Measurements from ENCODE around the gene CDH13.
A peak's percentile ranks its signal among the peaks of the same experiment; 100 is the strongest.

The CDH13 gene

DNA sequence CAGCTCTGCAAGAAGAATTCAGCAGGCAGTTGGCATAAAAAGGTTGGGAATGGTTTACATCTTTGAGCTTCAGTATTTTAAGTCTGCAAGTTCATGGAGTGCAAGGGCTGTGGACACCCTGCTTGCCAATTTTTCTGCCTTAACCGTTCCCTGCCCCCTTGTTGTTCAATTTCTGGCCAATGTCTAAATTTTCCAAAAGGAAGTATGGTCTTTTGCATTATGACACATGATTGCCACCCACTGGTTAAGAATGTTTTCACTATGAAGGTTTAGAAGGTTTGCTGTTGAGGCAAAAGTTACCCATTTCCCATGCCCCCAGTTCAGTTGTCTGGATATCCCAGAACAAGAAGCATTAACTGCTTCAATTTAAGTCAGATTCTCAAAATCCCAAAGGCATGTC is 441.9 kb downstream of the CDH13 start:
- peak; percentile 44 for DNase-seq

DNA sequence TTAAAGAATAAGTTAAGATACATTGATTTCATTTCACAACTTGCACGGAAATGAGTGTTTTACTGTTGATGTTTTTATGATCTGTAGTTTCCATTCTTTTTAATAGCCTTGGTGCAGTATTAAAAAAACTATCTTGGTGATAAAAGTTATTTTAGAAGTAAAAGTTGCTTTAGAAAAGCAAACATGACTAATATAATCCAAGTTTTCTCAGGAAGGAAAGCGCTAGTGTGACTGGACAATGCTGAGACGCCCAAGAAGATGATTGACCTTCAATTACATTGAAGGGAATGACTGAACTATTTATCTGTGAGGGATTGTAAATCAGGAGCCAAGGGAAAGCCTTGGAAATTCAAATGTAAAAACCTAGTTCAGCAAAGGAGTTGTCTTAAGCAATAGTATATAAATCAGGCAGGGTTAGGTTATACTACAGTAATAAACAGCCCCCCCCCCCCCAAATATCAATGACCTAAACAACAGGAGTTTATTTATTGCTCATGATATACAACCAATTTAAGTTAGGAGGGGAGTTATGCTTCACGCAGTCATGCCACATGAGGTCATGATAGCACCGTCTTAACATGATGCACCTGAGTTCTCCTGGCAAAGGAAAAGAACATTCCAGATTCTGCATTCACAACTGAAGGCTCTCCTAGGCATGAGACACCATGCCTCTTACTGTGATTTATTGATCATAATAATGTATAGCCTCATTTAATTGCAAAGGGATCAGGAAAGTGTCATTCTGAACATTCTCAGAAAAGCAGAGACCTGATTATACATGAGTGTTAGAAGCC is 443.8 kb downstream of the CDH13 start:
- DNase-seq = no peak

DNA sequence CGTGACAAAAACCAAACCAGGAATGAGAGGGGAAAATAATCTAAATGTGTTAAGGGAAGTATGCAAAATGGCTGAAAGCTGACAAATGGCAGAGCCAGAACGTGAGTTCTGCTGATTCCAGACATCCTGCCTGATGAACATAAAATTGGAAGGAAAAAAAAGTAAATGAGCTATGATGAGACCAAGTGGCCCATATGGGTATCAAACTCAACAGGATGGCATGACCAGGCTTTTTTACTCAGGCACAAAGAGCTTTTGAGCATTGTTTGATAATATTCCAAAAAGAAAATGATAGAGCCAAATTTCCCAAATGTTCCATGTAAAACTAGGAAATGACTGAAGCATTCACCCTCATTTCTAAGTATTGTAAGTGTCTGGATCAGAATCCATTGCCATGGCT is 449.2 kb downstream of the CDH13 start:
- no peak for DNase-seq

DNA sequence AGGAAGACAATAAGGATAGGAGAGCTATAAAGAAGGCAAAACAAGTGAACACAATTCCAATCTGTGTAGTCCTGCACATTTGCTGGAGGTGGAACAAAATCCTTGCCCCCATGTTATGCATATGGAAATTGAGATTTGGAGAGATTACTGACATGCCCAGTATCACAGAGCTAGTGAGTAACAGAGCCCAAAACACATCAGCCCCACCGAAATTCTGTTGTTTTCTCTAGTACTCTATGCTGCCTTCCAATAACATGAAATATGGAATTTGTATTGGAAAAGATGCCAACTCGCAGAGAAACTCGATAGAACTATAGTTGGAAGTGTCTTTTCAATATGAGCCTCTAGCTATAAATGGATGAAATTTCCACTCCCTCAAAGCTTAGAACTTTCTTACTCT is 456.6 kb downstream of the CDH13 start:
- DNase-seq = no peak

DNA sequence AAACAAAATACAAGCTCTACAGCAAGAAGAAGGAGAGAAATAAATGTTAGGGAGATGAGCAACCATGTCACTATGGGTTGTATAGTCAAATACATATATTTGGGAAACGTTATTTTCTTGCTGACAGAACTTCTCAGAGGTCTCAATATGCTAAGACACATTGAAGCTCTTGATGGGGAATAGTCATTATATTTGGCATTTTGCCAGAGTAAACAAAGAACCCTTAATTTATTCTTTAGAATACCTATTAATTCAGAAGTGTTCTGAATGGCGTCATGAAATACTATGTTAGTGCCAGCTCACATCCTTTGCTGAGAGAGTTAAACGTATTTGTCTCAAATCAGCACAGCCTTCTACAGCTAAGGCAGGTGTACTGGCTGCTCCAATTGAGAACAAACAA is 458.9 kb downstream of the CDH13 start:
- no peak for DNase-seq

DNA sequence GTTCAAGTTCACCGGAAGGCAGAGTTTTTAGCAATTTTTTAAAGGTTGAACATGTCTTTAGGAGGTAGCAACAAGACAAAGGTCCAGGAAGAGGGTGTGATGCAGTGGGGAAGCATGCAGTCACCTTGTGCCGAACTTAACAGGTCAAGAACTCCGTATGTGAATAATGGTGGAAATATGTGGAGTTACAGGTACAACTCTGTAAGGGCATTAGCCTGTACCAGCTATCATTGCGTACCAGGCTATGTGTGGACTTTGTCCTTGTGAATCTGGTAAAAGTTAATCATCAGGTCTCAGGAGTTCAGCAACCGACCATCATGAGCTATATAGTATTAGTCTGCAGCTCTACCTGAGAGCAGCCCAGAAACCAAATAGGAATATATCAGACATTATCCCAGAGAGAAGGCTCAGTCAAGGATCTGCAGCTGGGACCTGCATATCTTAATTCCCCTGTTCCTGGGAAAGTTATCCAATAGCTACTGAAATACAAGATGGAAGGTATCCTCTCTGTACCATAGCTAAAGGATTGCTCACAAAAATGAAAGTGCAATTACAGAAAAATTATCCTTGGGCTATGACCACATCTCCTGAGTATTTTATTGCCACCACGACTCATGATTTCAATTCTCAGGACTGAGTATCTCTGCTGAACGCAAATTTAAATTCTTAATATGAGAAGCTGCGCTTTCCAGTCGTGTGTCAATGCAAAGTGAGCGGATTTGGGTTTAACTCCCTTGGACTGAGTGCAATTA is 469.3 kb downstream of the CDH13 start:
- peak; percentile 71 for DNase-seq

DNA sequence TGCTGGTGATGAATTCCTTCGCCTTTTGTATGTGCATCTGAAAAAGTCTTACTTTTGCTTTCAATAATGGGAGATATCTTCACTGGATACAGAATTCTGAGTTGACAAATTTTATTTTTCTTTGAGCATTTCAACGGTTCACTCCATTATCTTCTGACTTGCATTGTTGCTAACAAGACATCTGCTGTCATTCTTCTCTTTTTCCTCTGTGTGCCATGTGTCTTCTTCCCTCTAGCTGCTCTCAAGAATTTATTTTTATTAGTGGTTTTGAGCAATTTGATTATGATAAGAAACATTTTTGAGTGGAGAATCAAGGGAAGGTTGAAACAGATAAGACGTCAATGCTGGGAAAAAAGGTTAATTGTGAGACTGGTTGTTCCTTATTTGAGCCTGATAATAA is 471.8 kb downstream of the CDH13 start:
- DNase-seq = no peak

DNA sequence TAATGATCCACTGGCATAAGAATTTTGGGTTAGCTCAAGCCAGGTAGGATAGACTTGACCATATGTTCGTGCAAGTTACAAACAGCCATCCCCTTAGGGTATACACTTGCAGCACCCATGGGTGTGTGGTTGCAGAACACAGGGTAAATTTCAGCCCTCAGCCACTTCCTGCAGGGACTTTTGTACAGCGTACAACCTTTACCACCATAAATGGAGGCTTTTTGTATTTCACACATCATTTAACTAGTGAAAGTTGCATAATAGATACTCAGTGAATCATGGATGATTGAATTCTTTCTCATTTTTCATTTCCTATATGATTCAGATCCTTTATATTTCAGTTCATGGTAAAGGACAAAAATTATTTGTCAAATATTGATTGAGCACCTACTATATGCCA is 473.9 kb downstream of the CDH13 start:
- peak; percentile 34 for DNase-seq

DNA sequence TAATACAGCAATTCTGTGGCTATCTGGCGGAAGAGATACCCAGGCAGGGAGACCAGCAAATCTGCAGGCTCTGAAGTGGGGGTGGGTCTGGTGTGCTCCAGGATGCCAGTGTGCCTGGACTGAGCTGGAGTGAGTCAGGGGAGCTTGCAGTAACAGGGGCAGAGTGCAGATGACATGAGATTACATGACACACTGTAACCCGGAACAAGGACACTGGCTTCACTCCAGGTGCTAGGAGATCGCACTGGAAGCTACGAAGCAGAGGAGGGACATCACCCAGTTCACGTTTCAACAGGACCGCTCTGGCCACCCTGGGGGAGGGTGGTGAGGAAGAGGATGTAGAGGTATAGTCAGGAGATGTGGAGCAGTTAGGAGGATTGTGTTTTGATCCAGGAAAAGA is 475.6 kb downstream of the CDH13 start:
- no peak for DNase-seq

DNA sequence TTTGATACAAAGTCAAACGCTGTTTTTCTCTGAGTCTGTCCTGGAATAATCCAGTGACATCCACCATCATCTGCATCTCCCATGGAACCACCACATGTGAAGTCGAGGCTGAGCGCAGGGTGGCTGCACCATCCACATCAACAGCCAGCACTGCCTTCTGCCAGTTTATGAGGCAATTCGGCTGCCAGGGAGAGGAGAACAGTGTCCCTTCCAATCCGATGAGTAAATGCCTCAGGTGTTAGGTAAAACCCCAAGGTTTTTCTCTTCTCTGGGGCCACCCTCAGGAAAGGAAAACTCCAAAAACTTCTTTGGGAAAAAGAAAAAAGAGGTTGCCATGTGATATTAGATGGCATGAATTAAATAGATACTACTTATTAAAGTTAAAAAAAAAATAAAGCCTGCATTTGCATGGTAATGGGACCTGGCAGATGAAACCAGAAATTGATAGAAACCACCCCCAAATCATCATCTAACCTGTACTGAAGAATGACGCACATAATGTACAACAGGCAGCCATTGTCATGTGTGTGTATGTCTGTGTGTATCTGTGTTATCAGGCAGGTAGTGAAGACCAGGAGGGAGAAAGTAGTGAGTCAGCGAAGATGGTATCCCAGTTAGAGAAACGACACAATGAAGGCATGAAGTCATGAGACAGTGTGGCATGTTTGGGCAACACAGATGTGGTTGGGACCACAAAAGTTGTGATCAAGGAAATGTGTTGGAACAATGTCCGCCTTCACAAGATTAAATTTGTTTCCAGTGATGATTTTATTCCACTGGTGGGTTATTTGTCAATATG is 478.7 kb downstream of the CDH13 start:
- DNase-seq = no peak

DNA sequence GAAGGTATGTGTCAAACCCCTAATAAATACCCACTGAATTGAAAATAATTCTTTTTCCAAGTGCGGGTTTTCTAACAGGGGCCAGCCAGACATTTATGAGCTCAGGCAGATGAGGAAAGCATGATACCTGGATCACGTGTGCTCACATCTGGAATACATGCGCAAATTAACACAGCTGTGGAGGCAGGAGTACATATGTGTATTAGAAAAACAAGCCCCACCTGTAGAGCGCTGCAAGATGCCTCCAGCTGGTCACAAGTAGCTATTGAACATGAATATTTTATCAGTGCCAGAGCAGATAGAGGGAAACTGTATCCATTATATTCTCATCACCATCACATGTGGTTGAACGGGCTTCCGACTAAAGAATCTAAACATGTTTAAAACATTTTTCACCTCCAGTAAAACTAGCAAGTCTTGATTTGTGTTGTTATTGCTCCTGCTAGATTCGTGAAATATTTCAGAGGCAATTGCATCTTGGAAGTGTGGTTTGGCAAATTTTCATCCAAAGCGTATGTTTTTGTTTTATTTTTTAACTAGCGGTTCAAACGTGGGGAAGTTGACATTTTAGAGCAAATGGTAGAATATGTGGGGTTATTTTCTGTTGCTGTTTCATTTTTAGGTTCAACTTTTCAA is 482.8 kb downstream of the CDH13 start:
- DNase-seq = peak; percentile 82

DNA sequence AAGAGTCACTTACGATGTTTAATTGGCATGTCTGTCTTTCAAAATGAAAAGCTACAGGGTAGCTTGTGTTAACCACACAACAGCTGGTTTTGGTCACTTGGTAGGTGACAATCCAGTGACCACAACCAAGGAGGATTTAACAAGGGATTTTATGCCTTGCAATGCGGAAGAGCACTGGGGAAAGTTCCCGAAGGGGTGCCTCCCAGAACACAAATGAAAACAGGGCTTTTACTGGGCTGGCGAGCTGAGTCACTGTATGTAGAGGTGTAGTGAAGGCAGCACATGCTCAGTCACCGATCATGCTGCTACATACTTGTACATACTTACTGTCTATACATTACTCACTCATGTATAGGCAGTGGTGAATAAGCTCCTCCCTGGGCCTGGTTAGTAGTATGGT is 483.5 kb downstream of the CDH13 start:
- DNase-seq = peak; percentile 77

DNA sequence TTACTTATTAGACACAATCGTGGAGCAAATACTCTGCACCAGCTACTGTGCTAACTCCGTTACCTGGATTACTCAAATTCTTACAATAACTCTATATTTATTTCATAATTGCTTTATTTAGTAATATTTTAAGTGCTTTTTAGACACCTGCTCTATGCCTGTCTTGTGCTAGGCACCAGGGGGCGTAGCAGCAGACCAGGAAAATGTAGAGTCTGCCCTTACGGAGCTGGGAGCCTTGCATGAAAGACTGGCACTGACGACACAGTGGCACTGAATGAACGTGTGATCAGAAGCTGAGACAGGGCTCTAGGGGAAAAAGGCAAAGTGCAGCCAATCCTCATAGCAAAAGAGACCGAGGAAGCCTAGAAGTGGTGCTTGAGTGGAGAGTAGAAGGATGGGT is 486.5 kb downstream of the CDH13 start:
- peak; percentile 37 for DNase-seq

DNA sequence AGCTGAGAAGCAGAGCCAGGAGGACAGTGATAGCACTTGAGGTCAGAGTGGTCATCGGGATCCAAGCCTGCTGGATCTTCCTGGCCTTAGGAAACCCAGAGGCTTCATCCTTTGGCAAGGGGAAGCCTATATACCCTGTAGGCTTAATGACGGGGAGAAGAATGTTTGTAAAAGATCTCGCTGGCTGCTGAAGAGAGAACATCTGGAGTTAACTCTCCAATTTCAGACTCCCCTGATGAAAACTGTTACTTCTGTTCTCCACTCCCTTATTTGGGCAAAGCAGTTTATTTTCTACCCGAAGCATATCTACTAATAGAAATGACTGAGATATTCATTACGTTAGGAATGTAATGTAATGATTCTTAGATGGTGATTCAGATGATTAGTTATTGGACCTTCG is 487.0 kb downstream of the CDH13 start:
- peak; percentile 91 for DNase-seq

DNA sequence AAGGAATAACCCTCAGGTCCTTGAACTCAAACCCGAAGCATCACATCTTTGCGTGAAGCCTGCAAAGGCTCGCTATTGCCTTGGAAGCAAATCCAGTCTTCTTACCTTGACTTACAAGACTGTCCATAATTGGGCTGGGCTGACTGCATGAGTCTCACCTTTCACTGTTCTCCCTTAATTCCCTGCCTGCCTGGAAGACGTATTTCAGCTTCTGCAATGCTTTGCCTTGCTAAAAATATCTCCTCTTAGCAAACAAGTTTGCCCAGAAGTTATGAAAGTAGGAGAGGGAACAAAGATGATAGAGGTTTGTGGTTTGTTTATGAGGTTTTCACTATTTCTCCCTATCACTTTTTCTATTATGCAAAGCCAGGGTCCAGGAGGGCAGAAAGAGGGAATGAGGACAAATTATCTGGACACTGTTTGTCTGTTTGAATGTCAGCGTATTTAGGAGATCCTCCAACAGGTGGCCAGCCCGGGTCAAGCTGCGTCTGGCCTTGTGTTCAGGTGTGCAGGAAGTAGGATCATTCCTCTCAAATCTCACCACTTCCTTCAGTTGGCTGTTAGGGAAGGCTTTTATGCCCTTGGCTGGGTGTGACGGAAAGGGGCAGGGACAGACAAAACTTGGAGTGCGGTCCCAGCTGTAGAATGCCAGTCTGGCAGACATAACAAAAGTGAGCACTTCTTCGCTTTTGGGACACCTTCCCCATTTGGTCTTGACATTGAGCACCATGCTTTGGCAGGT is 488.9 kb downstream of the CDH13 start:
- DNase-seq = no peak

DNA sequence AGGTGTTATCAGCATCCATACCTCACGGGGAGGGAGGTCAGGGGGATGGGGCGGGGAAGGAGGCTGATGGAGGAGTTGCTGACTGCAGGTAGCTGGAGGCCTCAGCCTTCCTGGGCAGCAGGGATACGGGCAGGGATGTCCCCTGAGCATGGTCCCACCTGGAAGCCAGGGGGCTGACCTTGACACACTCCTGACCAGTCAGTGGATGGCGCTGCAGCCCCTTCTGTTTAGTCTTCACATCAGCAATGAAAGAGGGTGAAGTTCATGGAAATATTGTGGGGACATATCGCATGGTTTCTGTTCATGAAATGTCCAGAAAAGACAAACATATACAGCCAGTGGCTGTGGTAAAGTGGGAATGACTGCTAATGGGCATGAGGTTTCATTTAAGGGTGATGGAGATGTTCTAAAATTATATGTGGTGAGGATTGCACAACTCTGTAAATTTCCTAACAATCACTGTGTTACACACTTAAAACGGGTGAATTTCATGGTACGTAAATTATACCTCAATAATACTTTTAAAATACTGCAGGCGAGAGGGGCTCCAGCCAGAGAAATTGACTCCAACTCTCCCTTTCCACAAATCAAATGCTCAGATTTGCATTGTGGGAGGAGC is 489.6 kb downstream of the CDH13 start:
- peak; percentile 81 for DNase-seq

DNA sequence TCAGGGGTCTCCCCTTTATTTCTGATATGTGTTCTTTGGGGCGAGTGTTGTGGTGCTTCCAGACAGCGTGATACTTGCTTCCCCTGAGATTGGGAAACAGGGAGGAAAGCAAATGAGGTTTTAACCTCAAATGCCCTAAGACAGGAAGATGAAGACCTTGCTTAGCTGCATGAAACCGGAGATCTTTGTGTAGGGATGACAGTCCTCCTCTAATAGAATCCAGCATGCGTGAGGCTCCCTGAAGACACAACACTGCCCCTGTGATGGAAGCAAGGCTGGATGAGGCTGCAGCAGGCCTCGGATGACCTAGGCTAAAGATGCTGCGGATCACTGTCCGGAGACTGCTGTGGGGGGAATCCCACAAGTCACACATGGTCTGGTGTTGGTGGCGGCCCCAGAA is 491.0 kb downstream of the CDH13 start:
- DNase-seq = peak; percentile 65

DNA sequence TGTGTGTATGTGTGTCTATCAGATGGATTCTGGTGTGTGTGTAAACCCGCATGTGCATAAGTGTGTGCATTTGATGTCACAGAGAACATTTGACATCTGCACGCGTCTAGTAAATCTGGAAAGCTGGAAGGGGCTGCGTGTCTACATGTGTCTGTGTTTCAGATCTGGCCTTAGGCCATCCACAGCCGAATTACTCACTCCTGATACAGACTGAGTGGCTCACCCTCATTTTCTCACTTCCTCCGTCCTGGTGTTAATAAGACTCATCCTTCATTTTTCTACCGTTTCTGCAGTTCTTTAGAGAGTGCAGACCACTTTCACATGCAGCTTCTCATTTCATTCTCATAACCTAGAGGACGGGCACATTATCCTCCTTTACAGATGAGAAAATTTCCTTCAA is 491.6 kb downstream of the CDH13 start:
- DNase-seq = peak; percentile 90

DNA sequence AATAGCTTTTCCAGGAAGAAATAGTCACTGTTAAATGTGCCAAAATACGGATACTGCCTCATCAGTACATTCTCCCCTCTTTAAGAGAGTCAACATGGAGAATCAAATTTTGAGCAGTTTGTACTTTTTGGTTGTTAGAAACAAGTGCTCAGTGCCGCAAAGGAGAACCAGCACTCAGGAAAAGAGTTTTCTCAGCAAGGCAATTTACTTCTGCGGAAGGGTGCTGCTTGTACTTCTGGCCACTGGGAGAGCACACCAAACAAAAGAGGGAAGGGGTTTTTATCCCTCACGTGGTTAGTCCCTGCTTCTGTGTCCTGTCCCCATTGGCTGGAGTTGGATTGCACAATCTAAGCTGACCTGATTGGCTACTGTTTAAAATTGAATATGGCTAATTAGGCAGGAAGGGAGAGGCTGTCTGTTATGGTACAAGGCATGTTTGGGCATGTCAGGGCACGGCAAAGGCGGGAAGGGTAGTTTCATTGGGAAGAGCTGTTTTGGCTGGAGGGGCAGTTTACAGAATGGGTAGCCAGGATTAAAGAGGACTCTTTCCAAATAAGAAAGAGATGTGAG is 499.3 kb downstream of the CDH13 start:
- no peak for DNase-seq

DNA sequence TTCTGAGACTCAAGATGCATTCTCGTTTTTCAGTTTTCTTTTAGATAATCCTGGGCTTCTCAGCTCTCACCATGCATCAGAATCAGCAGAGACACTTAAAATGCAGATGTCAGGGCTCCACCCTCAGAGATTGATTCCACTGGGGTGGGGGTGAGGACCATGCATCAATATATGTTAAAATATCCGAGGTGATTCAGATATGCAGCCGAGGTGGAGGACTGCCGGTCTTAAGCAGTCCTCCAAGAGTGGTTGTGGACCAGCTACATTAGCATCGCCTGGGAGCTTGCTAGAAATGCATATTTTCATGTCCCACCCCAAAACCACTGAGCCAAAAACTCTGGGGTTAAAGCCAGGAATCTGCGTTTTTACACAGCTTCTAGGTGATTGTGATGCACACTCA is 501.3 kb downstream of the CDH13 start:
- DNase-seq = no peak

DNA sequence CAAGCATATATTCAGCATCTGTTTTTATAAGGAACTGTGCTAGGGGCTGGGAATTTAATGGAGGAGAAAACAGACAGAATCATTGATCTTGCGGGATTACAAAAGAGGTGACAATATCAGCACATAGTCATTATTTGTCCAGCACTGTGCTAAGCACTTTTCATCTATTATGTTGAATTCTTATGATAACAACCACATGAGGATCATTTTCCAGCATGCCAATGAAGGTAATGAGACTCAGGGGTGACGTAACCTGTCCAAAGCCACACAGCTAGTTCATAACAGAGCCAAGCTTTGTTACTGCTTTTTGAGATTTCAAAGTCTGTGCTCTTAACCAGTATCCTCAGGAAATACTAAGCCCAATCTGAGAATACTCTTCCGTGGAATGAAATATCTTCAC is 503.3 kb downstream of the CDH13 start:
- no peak for DNase-seq
